Testis (tissue), 2 donors: ENCODE results near the gene SEC22A.

Experiments used
- CTCF ChIP-seq, 3 experiments: fragments of 450-650 bp in 2 of 3; fragments of 200-600 bp in 1 of 3; sonication (generic) in 1 of 3; IDR thresholded peaks; one replicate each; pipeline ENCODE4 v1.5.1; 2016 to 2019; ENCODE audit warnings: antibody characterized with exemption in 3 of 3, mild to moderate bottlenecking in 2 of 3, moderate library complexity in 1 of 3
- POLR2A ChIP-seq: fragments of 450-650 bp; IDR thresholded peaks from one replicate; pipeline ENCODE4 v1.6.1; 2017; ENCODE audit warnings: antibody characterized with exemption, mild to moderate bottlenecking, moderate library complexity

GRCh38 chr3:123270818-123271217 is 69.1 kb downstream of the SEC22A start:
- TF ChIP-seq CTCF (IDR thresholded peaks at IDR 0.05), result no peak
- TF ChIP-seq POLR2A, result no peak
